ENCODE data around the gene GBF1.
A peak's percentile ranks its signal among the peaks of the same experiment; 100 is the strongest.

Gene GBF1

DNA sequence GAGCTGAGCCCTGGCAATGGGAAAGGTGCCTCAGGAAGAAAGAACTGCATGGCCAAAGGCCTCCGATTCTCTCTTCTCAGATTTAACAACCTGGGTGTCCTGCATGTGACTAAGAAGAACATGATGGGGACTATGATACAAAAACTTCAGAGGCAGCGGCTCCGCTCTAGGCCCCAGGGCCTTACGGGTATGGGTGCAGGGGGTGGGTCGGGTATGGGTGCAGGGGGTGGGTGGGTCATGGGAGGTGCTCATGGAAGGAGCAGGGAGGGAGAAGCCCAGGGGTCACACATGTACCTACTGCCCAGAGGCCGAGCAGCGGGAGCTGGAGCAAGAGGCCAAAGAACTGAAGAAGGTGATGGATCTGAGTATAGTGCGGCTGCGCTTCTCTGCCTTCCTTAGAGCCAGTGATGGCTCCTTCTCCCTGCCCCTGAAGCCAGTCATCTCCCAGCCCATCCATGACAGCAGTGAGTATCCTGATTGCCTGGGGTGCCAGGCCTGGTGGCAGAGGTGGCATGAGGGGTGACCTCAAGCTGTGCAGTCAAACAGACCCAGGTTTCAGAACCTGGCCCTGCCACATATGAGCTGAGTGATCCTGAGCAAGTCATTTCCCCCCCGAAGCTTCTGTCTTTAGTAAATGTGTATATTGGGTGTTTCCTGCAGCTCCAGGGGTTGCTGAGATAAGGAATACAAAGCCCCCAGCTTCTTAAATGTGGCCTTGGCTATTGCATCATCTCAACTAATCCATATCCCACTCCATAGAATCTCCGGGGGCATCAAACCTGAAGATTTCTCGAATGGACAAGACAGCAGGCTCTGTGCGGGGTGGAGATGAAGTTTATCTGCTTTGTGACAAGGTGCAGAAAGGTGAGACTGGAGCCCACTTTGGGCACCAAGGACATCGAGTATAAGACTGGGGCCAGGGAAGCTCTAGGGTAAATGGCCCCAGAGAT lies 152.2 kb downstream of the GBF1 start:
- TF ChIP-seq CTCF (IDR thresholded peaks at IDR 0.05; ENCODE audit: borderline replicate concordance, insufficient read depth, low read depth, low read length), result no peak
- H3K4me3 ChIP-seq (ENCODE audit: low read depth, low read length), result peak overlapping the region; percentile 70

- no peak for TF ChIP-seq CTCF (IDR thresholded peaks at IDR 0.05; ENCODE audit: borderline replicate concordance, insufficient read depth, low read depth, low read length)
- no peak overlapping the region for H3K4me3 ChIP-seq (ENCODE audit: low read depth, low read length)
Measured at GRCh38 chr10:102398172-102399020, 153.1 kb downstream of the GBF1 start.

GRCh38 chr10:102399217-102400021 lies 154.1 kb downstream of the GBF1 start:
- peak; percentile 96 for TF ChIP-seq CTCF (IDR thresholded peaks at IDR 0.05; ENCODE audit: borderline replicate concordance, insufficient read depth, low read depth, low read length)
- peak overlapping the region; percentile 44 for H3K4me3 ChIP-seq (ENCODE audit: low read depth, low read length)

DNA sequence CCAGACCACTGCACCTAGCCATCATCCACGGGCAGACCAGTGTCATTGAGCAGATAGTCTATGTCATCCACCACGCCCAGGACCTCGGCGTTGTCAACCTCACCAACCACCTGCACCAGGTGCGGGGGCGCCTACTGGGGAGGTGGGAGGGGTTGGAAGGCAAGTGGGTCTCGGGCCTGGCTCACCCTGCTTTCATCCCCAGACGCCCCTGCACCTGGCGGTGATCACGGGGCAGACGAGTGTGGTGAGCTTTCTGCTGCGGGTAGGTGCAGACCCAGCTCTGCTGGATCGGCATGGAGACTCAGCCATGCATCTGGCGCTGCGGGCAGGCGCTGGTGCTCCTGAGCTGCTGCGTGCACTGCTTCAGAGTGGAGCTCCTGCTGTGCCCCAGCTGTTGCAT lies 154.7 kb downstream of the GBF1 start:
- TF ChIP-seq CTCF (IDR thresholded peaks at IDR 0.05; ENCODE audit: borderline replicate concordance, insufficient read depth, low read depth, low read length), result no peak
- H3K4me3 ChIP-seq (ENCODE audit: low read depth, low read length), result no peak overlapping the region

GRCh38 chr10:102400598-102401341 lies 155.4 kb downstream of the GBF1 start:
- TF ChIP-seq CTCF (IDR thresholded peaks at IDR 0.05; ENCODE audit: borderline replicate concordance, insufficient read depth, low read depth, low read length), result no peak
- no peak overlapping the region for H3K4me3 ChIP-seq (ENCODE audit: low read depth, low read length)

DNA sequence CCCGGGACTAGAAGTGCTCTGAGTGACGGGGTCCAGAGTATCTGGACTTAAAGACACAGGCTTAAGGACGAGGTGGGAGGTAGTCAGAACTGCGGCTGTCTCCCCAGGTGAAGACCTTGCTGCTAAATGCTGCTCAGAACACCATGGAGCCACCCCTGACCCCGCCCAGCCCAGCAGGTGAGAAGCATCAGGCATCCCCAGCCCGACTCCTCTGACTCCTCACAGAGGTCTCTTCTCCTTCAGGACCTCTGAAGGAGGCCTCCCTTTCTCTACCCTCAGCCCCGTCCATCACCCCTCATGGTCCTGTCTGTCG lies 156.0 kb downstream of the GBF1 start:
- H3K4me3 ChIP-seq (ENCODE audit: low read depth, low read length), result no peak overlapping the region
- TF ChIP-seq CTCF (IDR thresholded peaks at IDR 0.05; ENCODE audit: borderline replicate concordance, insufficient read depth, low read depth, low read length), result no peak

Measured in GM12875 (cell line).